ENCODE results near the gene CAPZB. TPM values are rescaled to one million over a fixed set of nuclear protein-coding genes. Genes with fewer than 3 reads are reported as not detected.
A peak's percentile ranks its signal among the peaks of the same experiment; 100 is the strongest.

Gene CAPZB
- total RNA-seq, 1 experiment from 2014 or later = 491 TPM

DNA sequence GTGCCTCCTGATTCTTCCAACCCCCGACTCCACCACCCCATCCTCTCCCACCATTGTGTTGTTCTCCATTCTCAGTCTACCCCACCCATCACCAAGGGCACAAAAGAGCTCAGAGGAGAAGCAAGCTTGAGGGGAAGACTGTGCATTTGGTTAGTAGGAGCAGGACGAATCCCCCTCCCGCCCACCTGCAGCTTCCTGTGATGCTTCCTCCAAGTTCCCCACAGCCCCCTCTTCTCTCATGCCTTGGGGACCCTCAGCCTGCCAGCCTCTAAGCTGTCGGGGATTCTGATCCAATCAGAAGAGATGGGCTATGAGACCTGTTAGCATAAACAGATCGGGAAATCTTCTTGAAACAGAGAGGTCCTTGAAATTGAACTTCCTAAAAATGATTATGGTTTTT is 22.2 kb upstream of the CAPZB start:
- CTCF ChIA-PET = no interaction called here
- no TSS peak for BruUV-seq (replicated peaks)
- in situ Hi-C loops (cut with HindIII; ENCODE audit: low pct_unique_long_range_greater_than_20kb, low sequenced_read_pairs) = no loop called here

DNA sequence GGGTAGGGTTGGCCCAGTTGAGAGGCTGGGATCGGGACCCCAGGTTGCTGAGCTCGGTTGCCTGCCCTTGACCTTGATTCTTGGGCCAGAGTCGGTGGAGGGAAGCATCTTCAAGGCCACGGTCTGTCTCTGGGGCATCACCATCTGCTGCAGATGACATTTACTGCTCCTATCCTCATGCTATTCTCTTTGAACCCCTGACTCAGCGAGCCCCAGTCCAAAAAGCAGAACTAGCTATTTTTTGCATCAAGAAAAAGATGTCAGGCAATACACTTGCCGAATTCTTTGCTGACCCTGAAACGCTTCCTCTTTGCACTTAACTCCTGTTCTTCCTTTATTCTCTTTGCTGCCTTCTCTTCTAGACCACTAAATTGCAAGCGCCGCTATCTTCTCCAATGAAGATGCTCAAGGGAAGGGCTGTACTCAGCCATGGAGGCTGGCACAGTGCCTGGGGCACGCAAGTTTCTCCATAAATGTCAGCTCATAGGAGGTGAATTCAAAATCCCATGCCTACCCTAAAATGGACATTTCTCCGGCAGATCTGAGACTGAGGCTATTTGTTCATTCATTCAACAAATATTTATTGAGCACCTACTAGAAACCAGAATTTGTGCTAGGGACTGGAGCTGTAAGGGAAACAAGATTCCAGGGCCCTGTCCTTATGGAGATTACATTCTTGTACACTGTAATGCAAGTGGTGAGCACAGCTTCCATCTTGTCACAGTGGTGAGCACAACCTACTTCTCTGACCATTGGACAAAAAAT is 20.5 kb upstream of the CAPZB start:
- ChIA-PET CTCF (no interaction called here), POLR2A (no interaction called here)
- no peak for ATAC-seq
- no peaks in the 10 kb centered on the region for H3K36me3 ChIP-seq (ENCODE audit: control insufficient read depth, insufficient read depth, low read length)
- TF ChIP-seq, protein P1, sequence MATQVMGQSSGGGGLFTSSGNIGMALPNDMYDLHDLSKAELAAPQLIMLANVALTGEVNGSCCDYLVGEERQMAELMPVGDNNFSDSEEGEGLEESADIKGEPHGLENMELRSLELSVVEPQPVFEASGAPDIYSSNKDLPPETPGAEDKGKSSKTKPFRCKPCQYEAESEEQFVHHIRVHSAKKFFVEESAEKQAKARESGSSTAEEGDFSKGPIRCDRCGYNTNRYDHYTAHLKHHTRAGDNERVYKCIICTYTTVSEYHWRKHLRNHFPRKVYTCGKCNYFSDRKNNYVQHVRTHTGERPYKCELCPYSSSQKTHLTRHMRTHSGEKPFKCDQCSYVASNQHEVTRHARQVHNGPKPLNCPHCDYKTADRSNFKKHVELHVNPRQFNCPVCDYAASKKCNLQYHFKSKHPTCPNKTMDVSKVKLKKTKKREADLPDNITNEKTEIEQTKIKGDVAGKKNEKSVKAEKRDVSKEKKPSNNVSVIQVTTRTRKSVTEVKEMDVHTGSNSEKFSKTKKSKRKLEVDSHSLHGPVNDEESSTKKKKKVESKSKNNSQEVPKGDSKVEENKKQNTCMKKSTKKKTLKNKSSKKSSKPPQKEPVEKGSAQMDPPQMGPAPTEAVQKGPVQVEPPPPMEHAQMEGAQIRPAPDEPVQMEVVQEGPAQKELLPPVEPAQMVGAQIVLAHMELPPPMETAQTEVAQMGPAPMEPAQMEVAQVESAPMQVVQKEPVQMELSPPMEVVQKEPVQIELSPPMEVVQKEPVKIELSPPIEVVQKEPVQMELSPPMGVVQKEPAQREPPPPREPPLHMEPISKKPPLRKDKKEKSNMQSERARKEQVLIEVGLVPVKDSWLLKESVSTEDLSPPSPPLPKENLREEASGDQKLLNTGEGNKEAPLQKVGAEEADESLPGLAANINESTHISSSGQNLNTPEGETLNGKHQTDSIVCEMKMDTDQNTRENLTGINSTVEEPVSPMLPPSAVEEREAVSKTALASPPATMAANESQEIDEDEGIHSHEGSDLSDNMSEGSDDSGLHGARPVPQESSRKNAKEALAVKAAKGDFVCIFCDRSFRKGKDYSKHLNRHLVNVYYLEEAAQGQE (IDR thresholded peaks at IDR 0.05; ENCODE audit: insufficient read depth in 1 of 2, low read depth in 2 of 2, low read length in 1 of 2) = no peak
- no peak for TF ChIP-seq TCF7L2 (IDR thresholded peaks at IDR 0.05; ENCODE audit: low read depth, low read length)
- in situ Hi-C loops (cut with HindIII; ENCODE audit: low pct_unique_long_range_greater_than_20kb, low sequenced_read_pairs) = no loop called here
- no peaks in the 10 kb centered on the region for H3K4me1 ChIP-seq (ENCODE audit: control insufficient read depth, insufficient read depth, low read length)
- 0 out of 2 replicates have a peak overlapping the region, but pooled peaks have one; percentile 13 for H3K27ac ChIP-seq (ENCODE audit: low read length)
- no peak overlapping the region for H3K4me3 ChIP-seq (ENCODE audit: low read depth in 2 of 2, low read length in 2 of 2)
- BruUV-seq (replicated peaks) = no TSS peak
- intact Hi-C loops (cut with micrococcal nuclease; ENCODE audit: unreplicated experiment) = no loop called here
- no peaks in the 10 kb centered on the region for H3K9me3 ChIP-seq (ENCODE audit: control insufficient read depth, insufficient read depth, low read depth, low read length)
- H3K27me3 ChIP-seq (ENCODE audit: control insufficient read depth, insufficient read depth, low read length) = no peaks in the 10 kb centered on the region
- no peak for DNase-seq (ENCODE audit: low read depth, low spot score)

More for the DNA sequence above, 22.2 kb upstream of the CAPZB start:
- H3K27ac ChIP-seq (ENCODE audit: low read length) = no peak overlapping the region
- TF ChIP-seq, protein P2, sequence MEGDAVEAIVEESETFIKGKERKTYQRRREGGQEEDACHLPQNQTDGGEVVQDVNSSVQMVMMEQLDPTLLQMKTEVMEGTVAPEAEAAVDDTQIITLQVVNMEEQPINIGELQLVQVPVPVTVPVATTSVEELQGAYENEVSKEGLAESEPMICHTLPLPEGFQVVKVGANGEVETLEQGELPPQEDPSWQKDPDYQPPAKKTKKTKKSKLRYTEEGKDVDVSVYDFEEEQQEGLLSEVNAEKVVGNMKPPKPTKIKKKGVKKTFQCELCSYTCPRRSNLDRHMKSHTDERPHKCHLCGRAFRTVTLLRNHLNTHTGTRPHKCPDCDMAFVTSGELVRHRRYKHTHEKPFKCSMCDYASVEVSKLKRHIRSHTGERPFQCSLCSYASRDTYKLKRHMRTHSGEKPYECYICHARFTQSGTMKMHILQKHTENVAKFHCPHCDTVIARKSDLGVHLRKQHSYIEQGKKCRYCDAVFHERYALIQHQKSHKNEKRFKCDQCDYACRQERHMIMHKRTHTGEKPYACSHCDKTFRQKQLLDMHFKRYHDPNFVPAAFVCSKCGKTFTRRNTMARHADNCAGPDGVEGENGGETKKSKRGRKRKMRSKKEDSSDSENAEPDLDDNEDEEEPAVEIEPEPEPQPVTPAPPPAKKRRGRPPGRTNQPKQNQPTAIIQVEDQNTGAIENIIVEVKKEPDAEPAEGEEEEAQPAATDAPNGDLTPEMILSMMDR (IDR thresholded peaks at IDR 0.05) = no peak
- no peak for TF ChIP-seq POLR2AphosphoS5 (IDR thresholded peaks at IDR 0.05; ENCODE audit: low read depth, low read length)
- TF ChIP-seq, protein P1 (IDR thresholded peaks at IDR 0.05; ENCODE audit: insufficient read depth in 1 of 2, low read depth in 2 of 2, low read length in 1 of 2) = no peak
- TF ChIP-seq TCF7L2 (IDR thresholded peaks at IDR 0.05; ENCODE audit: low read depth, low read length) = no peak
- TF ChIP-seq SIN3A (IDR thresholded peaks at IDR 0.05; ENCODE audit: borderline replicate concordance, insufficient read depth, low read depth, low read length) = no peak
- no peaks in the 10 kb centered on the region for H3K27me3 ChIP-seq (ENCODE audit: control insufficient read depth, insufficient read depth, low read length)
- no peak overlapping the region for H3K4me3 ChIP-seq (ENCODE audit: low read depth in 2 of 2, low read length in 2 of 2)
- no peak for ATAC-seq
- POLR2A ChIA-PET = no interaction called here
- no peaks in the 10 kb centered on the region for H3K9me3 ChIP-seq (ENCODE audit: control insufficient read depth, insufficient read depth, low read depth, low read length)
- H3K4me1 ChIP-seq (ENCODE audit: control insufficient read depth, insufficient read depth, low read length) = no peaks in the 10 kb centered on the region
- no peak for DNase-seq (ENCODE audit: low read depth, low spot score)
- no peaks in the 10 kb centered on the region for H3K36me3 ChIP-seq (ENCODE audit: control insufficient read depth, insufficient read depth, low read length)
- intact Hi-C loops (cut with micrococcal nuclease; ENCODE audit: unreplicated experiment) = no loop called here
